Cardiac atrium fibroblast (primary cell): ENCODE results near the gene TFF2. TPM values are rescaled to one million over a fixed set of nuclear protein-coding genes. Genes with fewer than 3 reads are reported as not detected.

Experiments
- total RNA-seq: library from RNA; depleted of rRNA; stranded (reverse); fragments of >200 nt; gene quantifications from 2 replicates; pipeline ENCODE4 v1.2.3, GENCODE V29; 2015

TFF2 gene, protein sequence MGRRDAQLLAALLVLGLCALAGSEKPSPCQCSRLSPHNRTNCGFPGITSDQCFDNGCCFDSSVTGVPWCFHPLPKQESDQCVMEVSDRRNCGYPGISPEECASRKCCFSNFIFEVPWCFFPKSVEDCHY
- not detected in 2 replicates for total RNA-seq

GRCh38 chr21:42350927-42351426 is at the start of gene TFF2:
TSS of gene TFF2 (minus strand) at chr21:42350994. CDS start at chr21:42350957, 37 bp downstream.

DNA sequence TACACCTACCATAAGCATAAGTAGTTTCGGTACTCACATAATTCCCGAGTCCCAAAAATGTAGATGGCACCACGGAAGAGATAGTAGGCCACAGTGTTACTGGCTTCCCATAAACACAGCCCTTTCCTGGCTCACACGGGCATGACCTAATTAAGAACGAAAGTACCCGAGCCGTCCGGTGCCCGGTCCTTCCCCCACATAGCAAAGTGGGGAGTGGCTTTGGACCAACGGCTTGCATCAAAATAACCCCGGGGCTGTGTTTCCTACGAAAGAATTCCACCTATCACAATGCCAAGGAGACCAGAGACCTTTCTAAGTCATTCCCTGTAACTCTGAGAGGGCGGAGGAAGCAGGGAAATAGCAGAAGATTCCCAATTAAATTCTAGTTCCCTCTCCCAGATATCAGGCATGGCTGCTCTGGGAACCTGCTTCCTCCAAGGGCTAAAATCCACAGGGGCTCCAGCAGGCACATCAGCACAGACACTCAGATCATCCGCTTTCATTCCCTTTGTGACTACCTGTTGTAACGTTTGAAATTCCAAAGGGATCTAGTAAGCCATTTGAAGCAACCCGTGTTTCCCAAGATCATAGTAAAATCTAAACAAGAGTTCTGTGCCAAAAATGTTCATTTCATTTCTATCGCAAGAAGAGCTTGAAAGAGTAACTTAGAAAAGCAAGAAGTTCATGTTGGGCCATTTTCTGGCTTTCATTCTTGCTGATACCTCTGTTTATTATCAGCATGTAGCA is 45.3 kb upstream of the TFF2 start, which contains the start of gene TMPRSS3:
Gene TMPRSS3, minus strand, starts transcription at position 148 of the 747 bp plus-strand sequence. CDS start 635 bp downstream, outside the sequence.

DNA sequence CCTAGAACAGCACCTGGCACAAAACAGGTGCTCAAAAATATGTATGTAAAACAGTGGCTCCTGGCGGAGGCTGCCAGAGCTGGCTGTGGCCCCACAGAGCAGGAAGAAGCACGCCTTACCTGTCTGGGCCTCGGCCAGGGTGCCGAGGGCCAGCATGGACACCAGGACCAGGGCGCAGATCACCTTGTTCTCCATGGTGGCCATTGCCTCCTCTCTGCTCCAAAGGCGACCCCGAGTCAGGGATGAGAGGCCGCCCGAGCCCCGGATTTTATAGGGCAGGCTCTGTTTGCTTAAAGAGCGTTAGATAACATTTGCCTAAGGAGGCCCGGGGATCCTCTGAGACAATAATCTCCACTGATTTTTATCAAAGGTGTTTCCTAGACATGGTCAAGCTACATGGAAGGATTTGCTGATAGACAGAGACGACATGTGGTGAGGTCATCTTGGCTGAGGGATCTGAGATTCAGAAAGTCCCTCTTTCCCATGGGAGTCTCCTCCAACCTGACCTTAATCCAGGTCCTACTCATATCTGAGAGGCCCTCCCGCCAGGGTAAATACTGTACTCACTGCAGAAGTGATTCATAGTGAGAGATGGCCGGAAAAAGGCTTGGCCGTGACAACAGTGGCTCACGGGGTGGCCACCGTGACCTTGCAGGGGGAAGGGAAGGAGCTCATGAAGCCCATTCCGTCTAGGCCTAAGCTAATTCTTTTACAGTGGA is 15.7 kb upstream of the TFF2 start, which contains the start of gene TFF1:
Gene TFF1, minus strand, starts transcription at position 244 of the 719 bp plus-strand sequence. Its CDS starts 40 bp downstream, at position 204.

GRCh38 chr21:42315296-42315891 is 35.4 kb downstream of the TFF2 start, which contains the start of gene TFF3:
TSS of gene TFF3 (minus strand) at chr21:42315409. CDS start at chr21:42315374, 35 bp downstream.

Other genes with a start within 250 kb of the TFF2 start
- gene ABCG1, start 131.9 kb downstream of the TFF2 start, total RNA-seq = 2.9 and 3.6 TPM in 2 replicates
- gene TFF3, start 35.6 kb downstream of the TFF2 start, total RNA-seq = 0.54 TPM in 1 of 2 replicates, not detected in the other
- gene TFF1, start 15.5 kb upstream of the TFF2 start, total RNA-seq = not detected in 2 replicates
- not detected in 2 replicates for gene TMPRSS3, start 45.1 kb upstream of the TFF2 start, total RNA-seq
- gene UBASH3A, start 52.9 kb upstream of the TFF2 start, total RNA-seq = not detected in 2 replicates
- not detected in 2 replicates for gene RSPH1, start 145.2 kb upstream of the TFF2 start, total RNA-seq
- gene SLC37A1, start 162.9 kb upstream of the TFF2 start, total RNA-seq = 1.1 and 1.3 TPM in 2 replicates